ENCODE results near the gene FANCG. TPM values are rescaled to one million over a fixed set of nuclear protein-coding genes. Genes with fewer than 3 reads are reported as not detected.

Gene FANCG
- total RNA-seq, 1 experiment from 2014 or later, result 53.0 TPM

GRCh38 chr9:35072461-35073278 is 7.1 kb downstream of the FANCG start, which contains the start of gene VCP:
TSS of gene VCP (minus strand) at chr9:35072625. CDS start at chr9:35072353, 272 bp downstream.
- DNase-seq (ENCODE audit: low read depth), result peak; percentile 98
- in situ Hi-C loops (cut with HindIII; ENCODE audit: low pct_unique_long_range_greater_than_20kb, low sequenced_read_pairs), result no loop called here

DNA sequence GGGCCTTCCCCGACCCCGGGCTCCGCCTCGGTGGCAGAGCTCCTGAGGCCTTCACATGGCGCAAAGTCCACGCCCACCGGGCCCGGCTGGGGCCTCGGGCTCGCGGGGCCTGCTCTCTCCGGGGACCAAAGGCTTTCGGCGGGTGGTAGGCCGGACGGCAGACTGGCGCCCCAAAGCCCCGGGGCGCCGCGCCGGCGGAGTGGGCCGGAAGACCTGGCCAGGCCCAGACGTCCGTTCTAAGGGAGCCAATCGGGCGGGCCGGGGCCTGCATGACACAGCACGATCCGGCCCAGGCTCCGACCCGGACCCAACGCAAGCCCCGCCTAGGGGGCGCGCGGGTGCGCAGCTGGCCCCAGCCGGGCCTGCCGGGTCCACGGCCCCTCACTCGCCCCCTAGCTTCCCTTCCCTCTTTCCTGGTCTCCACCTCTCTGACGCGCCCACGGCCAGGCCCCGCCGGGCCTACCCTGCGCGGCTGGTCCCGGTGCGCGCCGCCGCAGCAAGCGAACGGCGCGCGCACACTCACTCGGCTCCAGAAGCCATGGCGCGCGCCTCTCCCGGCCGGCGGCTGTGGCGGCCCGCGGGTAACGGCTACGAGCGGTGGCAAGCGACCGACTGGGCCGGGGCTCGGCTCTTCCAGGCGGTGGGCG is 7.8 kb downstream of the FANCG start:
- peak; percentile 81 for DNase-seq (ENCODE audit: low read depth)
- in situ Hi-C loops (cut with HindIII; ENCODE audit: low pct_unique_long_range_greater_than_20kb, low sequenced_read_pairs), result no loop called here

DNA sequence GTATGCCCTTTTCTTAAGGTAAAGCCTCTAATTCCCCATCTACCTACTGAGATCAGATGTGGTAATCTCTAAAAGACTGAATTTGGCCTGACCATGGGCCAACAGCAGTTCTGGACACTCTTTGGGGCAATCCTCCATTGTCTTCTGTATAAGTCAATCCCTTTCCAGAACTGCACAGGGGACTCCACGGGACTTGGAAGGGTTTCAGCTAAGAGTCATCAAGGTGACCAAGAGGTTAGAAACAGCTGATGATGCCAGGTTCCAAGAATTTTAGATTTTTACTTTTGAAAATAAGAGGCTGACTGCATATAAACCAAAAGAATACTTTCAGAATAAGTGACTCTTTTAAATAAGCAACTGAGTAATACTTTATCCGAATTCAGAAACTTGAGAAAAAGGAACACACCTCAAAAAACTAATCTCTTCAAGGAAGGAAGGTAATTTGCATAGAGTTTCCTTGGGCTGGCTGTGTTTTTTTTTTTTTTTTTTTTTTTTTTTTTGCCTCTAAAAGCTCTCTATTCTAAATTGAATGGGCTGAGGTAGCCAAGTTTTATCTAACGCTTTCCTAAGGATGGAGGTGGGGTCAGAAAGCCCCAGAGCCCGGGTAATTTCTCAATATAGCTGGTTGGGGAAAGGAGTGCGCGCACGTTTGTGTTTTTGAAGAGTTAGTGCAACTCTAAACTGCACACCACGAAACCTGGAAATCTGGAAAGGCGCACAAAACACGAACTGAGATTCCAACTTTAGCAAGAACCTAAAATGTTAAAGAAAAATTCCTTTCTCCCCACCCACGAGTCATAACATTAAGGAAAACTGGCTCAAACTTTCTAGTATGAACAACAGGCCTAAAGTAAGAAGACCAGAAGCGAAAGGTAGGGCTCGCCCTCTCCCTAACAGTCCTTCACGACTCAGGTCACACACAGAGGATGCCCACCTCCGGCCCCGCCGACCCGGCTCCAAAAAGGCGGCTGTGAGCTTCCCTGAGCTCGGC is 8.6 kb downstream of the FANCG start:
- DNase-seq (ENCODE audit: low read depth), result no peak
- in situ Hi-C loops (cut with HindIII; ENCODE audit: low pct_unique_long_range_greater_than_20kb, low sequenced_read_pairs), result no loop called here

DNA sequence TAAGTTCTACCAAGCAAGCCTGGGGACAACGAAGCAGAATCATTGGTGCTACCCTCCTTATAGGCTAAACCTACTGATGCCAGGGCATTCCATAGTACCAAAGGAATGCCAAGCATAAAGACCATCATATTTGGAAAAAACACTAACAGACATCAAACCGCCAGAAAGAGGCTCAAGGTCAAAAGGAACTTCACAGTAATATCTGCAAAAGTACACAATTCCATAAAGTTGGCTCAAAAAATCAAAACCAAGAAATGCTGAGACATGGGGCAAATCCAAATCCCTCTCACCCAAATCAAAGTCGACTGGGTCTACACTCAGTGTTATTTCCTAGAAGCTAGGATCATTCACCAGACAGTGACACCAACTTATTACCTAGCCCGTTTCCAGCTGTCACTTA is 10.7 kb downstream of the FANCG start:
- DNase-seq (ENCODE audit: low read depth), result no peak
- in situ Hi-C loops (cut with HindIII; ENCODE audit: low pct_unique_long_range_greater_than_20kb, low sequenced_read_pairs), result no loop called here

- in situ Hi-C loops (cut with HindIII; ENCODE audit: low pct_unique_long_range_greater_than_20kb, low sequenced_read_pairs), result no loop called here
- no peak for DNase-seq (ENCODE audit: low read depth)
Measured at GRCh38 chr9:35067056-35067455, 12.7 kb downstream of the FANCG start.

DNA sequence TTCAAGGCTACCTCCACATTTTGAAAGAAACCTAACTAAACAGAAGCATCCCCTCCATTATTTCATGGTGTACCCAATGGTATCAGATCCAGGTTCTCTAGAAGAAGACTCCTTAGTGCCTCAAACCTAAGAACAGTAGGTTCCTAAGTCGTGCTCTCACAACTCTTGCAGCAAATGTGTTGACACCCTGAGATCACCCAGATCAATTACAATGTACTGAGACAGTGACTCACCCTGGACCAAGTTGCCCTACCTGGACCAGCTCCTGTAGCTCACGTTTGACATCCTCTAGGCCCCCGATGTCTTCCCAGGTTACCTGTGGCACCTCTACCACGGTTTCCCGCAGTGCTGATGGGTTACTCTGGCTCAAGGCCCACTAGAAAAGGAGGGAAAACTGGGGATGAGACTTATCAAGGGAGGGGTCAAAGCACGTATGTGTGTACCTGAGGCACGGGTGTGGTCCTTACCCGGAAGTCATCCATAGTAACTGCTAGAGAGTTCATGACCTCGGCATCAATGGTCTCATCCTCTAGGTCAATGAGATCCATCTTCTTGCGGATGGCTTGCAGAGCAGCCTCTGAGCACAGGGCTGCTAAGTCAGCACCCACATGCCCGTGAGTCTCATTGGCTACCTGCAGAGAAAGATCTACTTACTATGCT is 19.1 kb downstream of the FANCG start:
- in situ Hi-C loops (cut with HindIII; ENCODE audit: low pct_unique_long_range_greater_than_20kb, low sequenced_read_pairs), result no loop called here
- no peak for DNase-seq (ENCODE audit: low read depth)

GRCh38 chr9:35059438-35059837 is 20.3 kb downstream of the FANCG start:
- no peak for DNase-seq (ENCODE audit: low read depth)
- in situ Hi-C loops (cut with HindIII; ENCODE audit: low pct_unique_long_range_greater_than_20kb, low sequenced_read_pairs), result no loop called here

- in situ Hi-C loops (cut with HindIII; ENCODE audit: low pct_unique_long_range_greater_than_20kb, low sequenced_read_pairs), result no loop called here
- DNase-seq (ENCODE audit: low read depth), result no peak
Measured at GRCh38 chr9:35057271-35057620, 22.5 kb downstream of the FANCG start.

DNA sequence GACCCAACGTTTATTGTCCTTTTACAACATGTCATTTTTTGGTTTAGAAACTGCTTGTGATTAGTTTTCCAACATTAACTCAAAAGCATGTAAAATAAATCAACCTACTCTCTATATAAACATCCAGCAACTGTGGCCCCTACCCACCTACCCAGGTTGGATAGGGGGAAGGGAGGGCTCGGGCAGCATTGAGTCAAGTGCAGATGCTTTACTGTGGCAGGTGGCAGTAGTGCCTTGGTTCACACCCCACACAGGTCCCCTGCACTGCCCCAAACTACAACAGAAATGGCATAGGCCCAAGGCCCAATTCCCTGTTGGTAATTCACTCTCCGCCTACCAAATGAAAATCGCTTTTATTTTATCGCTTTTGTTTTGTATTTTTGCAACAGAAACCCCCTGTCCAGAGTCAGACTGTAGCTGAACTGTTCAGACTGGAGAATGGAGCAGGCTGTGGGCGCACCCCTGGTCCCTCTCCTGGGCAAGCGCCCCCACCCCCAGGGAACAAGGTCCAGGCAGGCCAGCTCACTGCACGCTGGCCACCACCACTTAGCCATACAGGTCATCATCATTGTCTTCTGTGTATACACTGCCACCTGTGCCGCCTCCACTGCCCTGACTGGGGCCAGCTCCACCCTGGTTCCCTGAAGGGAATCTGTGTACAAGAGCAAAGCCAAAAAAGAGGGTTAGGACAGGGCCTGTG is 23.0 kb downstream of the FANCG start:
- DNase-seq (ENCODE audit: low read depth), result no peak

GRCh38 chr9:35054871-35055644 is 24.7 kb downstream of the FANCG start:
- DNase-seq (ENCODE audit: low read depth), result no peak
- in situ Hi-C loops (cut with HindIII; ENCODE audit: low pct_unique_long_range_greater_than_20kb, low sequenced_read_pairs), result no loop called here

More for the DNA sequence above, 23.0 kb downstream of the FANCG start:
- in situ Hi-C loops (cut with HindIII; ENCODE audit: low pct_unique_long_range_greater_than_20kb, low sequenced_read_pairs), result no loop called here

- in situ Hi-C loops (cut with HindIII; ENCODE audit: low pct_unique_long_range_greater_than_20kb, low sequenced_read_pairs), result no loop called here
- no peak for DNase-seq (ENCODE audit: low read depth)
Measured at GRCh38 chr9:35054185-35054835, 25.4 kb downstream of the FANCG start.

DNA sequence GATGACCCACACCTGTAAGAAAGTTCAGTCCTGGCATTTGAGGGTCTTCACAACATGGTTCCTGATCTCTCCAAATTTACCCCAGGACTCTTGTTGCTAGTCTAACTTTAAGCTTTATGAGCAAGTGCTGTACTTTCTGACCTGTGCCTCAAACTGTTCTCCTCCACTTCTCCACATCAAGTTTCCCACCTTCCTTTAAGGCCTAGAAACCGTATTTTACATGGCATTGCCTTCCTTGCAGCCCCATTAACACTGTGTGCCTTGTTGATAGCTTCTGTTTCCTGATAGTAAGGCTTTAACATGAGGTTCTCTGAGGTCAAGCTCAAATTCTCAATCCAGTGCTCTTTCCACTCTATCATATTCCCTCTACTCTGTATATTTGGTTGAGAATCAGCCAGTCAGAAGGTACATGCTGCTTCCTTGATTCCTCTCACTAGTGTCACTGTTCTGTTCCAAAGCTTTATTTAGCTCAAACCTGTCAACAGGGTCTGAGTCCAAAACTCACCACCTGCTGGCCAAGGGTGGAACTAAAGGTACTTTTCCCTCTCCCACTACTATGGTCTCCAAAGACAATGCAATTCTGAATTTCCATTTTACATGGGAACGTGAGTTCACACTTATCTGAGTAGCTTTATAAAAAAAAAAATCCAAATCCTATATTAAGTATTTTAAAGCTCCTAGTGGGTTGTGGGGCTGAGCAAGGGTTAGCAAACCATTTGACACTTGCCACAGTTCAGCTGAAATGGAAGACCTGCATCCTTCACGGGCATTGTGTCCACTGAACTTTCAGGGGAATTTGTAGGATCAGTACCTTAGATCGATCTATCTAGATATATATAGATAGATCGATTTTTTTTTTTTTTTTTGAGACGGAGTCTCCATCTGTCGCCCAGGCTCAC is 28.4 kb downstream of the FANCG start:
- in situ Hi-C loops (cut with HindIII; ENCODE audit: low pct_unique_long_range_greater_than_20kb, low sequenced_read_pairs), result no loop called here

GRCh38 chr9:35048511-35048910 is 31.2 kb downstream of the FANCG start:
- DNase-seq (ENCODE audit: low read depth), result no peak
- in situ Hi-C loops (cut with HindIII; ENCODE audit: low pct_unique_long_range_greater_than_20kb, low sequenced_read_pairs), result no loop called here

More for the DNA sequence above, 28.4 kb downstream of the FANCG start:
- DNase-seq (ENCODE audit: low read depth), result peak; percentile 21

GRCh38 chr9:35044071-35044470 is 35.7 kb downstream of the FANCG start:
- DNase-seq (ENCODE audit: low read depth), result no peak
- in situ Hi-C loops (cut with HindIII; ENCODE audit: low pct_unique_long_range_greater_than_20kb, low sequenced_read_pairs), result no loop called here

- DNase-seq (ENCODE audit: low read depth), result no peak
- in situ Hi-C loops (cut with HindIII; ENCODE audit: low pct_unique_long_range_greater_than_20kb, low sequenced_read_pairs), result no loop called here
Measured at GRCh38 chr9:35042891-35043545, 36.7 kb downstream of the FANCG start.

All from Caki2 (cell line).